HepG2 (cell line): ENCODE data around the gene RELL2. TPM values are rescaled to one million over a fixed set of nuclear protein-coding genes. Genes with fewer than 3 reads are reported as not detected.

ENCODE experiments used
- CEBPB ChIP-seq: IDR thresholded peaks from 2 replicates; pipeline ENCODE4 v1.6.1; 2011; ENCODE audit warnings: low read depth, low read length, improper control_type of control experiment, borderline replicate concordance
- ETV5 ChIP-seq: IDR thresholded peaks from 2 replicates; pipeline ENCODE4 v1.6.1; 2018; ENCODE audit warnings: missing biosample characterization, missing genetic modification reagents, inconsistent platforms, borderline replicate concordance
- FOXK1 ChIP-seq: sonication (generic); formaldehyde crosslinking; IDR thresholded peaks from 2 replicates; pipeline ENCODE4 v1.4.0; 2020; ENCODE audit warnings: low read depth, missing genetic modification reagents, borderline replicate concordance
- MEF2D ChIP-seq: sonication (generic); formaldehyde crosslinking; IDR thresholded peaks from 2 replicates; pipeline ENCODE4 v1.5.1; 2020; ENCODE audit warnings: mild to moderate bottlenecking, missing genetic modification reagents
- PAF1 ChIP-seq: IDR thresholded peaks from 2 replicates; pipeline ENCODE4 v1.6.1; 2016; ENCODE audit warnings: missing genetic modification reagents, missing compliant biosample characterization
- ZBTB40 ChIP-seq, 2 experiments: fragments of 450-650 bp in 1 of 2; sonication (generic) in 1 of 2; formaldehyde crosslinking in 1 of 2; IDR thresholded peaks; 2 replicates each; pipeline versions ENCODE4 v1.6.1 to v1.8.0; 2016 to 2022; ENCODE audit warnings: antibody characterized with exemption in 1 of 2, mild to moderate bottlenecking in 1 of 2, missing genetic modification reagents in 1 of 2
- ZFP62 ChIP-seq: sonication (generic); formaldehyde crosslinking; IDR thresholded peaks from 2 replicates; pipeline ENCODE4 v1.4.0; 2020; ENCODE audit warnings: missing genetic modification reagents
- ZNF407 ChIP-seq: sonication (generic); formaldehyde crosslinking; IDR thresholded peaks from one replicate; pipeline ENCODE4 v1.5.1; 2020; ENCODE audit warnings: mild to moderate bottlenecking, missing genetic modification reagents; ENCODE audit errors: not compliant biosample characterization
- ZNF713 ChIP-seq: sonication (generic); formaldehyde crosslinking; IDR thresholded peaks from 2 replicates; pipeline ENCODE4 v1.4.0; 2020; ENCODE audit warnings: mild to moderate bottlenecking, missing genetic modification reagents
- ZNF782 ChIP-seq: sonication (generic); formaldehyde crosslinking; IDR thresholded peaks from 2 replicates; pipeline ENCODE4 v1.4.0; 2020; ENCODE audit warnings: missing genetic modification reagents, mild to moderate bottlenecking, borderline replicate concordance
- ZSCAN30 ChIP-seq: sonication (generic); formaldehyde crosslinking; IDR thresholded peaks from 2 replicates; pipeline ENCODE4 v1.5.0; 2020; ENCODE audit warnings: mild to moderate bottlenecking, missing genetic modification reagents
- polyA plus RNA-seq, 8 experiments: library from polyadenylated mRNA; depleted of rRNA in 3 of 8; stranded (reverse) in 7 of 8; unstranded in 1 of 8; fragments of >200 nt; fragmentation: Illumina TruSeq in 4 of 8; extraction: Trizol in 4 of 8; gene quantifications; 2 replicates each; pipeline versions ENCODE4 v1.2.1 to v1.2.3, GENCODE V29; 2011 to 2016; ENCODE audit warnings: low read depth in 4 of 8, missing spikeins in 1 of 8, mixed read lengths in 1 of 8; ENCODE audit not compliant: insufficient read depth in 1 of 8
- total RNA-seq, 5 experiments: library from RNA; depleted of rRNA; stranded (reverse); fragments of >200 nt; fragmentation: Illumina TruSeq; extraction: Trizol; gene quantifications; 2 replicates each; pipeline ENCODE4 v1.2.3, GENCODE V29; 2016; ENCODE audit warnings: low read depth in 1 of 5

Gene RELL2
- total and polyA plus RNA-seq, 2 of the 13 experiments (the other 11 are each of a cell fraction or from before 2014, with no cell fraction given): 6.4 to 8.3 TPM

GRCh38 chr5:141636413-141637122, at the start of gene RELL2, which contains the start of gene HDAC3 (continued):
- TF ChIP-seq ZNF782 (0 out of 2 replicates have a peak, but pooled peaks have one; percentile 29), CEBPB (no peak), PAF1 (CRISPR knock-in tag) (no peak), ZNF407 (peak; percentile 11), ZBTB40 (IDR thresholded peaks at IDR 0.05) (no peak), ZBTB40 (CRISPR knock-in tag; IDR thresholded peaks at IDR 0.05) (no peak), ZNF713 (no peak), FOXK1 (CRISPR knock-in tag) (no peak), MEF2D (CRISPR knock-in tag) (no peak), ZSCAN30 (CRISPR knock-in tag) (no peak), ETV5 (CRISPR knock-in tag) (no peak), ZFP62 (CRISPR knock-in tag) (no peak)
